DND-41 (cell line): Measurements from ENCODE around the gene DGKE.

ENCODE experiments used
- ATAC-seq: fragments of 200-7000 bp; cut with Tn5 transposase; 3 replicates; pipeline ENCODE4 v1.9.1; 2021; ENCODE audit warnings: low read depth; ENCODE audit not compliant: insufficient read depth
- DNase-seq: peaks from one replicate; pipeline ENCODE4 v3.0.0-alpha.2; 2020
- H2AFZ ChIP-seq: 2 replicates; pipeline ENCODE4 v1.6.0; 2012; ENCODE audit warnings: low read depth, low read length
- H3K27ac ChIP-seq: 2 replicates; pipeline ENCODE4 v1.5.1; 2012; ENCODE audit warnings: low read length, inconsistent platforms
- H3K27me3 ChIP-seq: fragments of 200-600 bp; sonication (generic); 2 replicates; pipeline ENCODE4 v1.6.0; 2012; ENCODE audit warnings: low read length, mild to moderate bottlenecking, inconsistent platforms; ENCODE audit not compliant: insufficient read depth, poor library complexity
- H3K36me3 ChIP-seq: 2 replicates; pipeline ENCODE4 v1.5.1; 2012; ENCODE audit warnings: low read length, inconsistent platforms; ENCODE audit not compliant: insufficient read depth
- H3K4me1 ChIP-seq: 2 replicates; pipeline ENCODE4 v1.5.1; 2012; ENCODE audit warnings: mild to moderate bottlenecking, low read length; ENCODE audit not compliant: insufficient read depth
- H3K4me2 ChIP-seq: 2 replicates; pipeline ENCODE4 v1.6.0; 2012; ENCODE audit warnings: mild to moderate bottlenecking, moderate library complexity, low read length, inconsistent platforms; ENCODE audit not compliant: insufficient read depth
- H3K4me3 ChIP-seq, 2 experiments: fragments of 200-600 bp in 1 of 2; shearing (Covaris generic) in 1 of 2; 2 replicates each; pipeline ENCODE4 v1.5.1; 2012 to 2016; ENCODE audit warnings: inconsistent platforms in 2 of 2, low read length in 2 of 2, mild to moderate bottlenecking in 2 of 2, low read depth in 1 of 2, moderate library complexity in 1 of 2
- H3K79me2 ChIP-seq: 2 replicates; pipeline ENCODE4 v1.6.0; 2012; ENCODE audit warnings: low read length, inconsistent platforms; ENCODE audit not compliant: insufficient read depth
- H3K9ac ChIP-seq: 2 replicates; pipeline ENCODE4 v1.6.0; 2012; ENCODE audit warnings: low read depth, mild to moderate bottlenecking, inconsistent platforms, low read length, moderate library complexity
- H3K9me3 ChIP-seq: 2 replicates; pipeline ENCODE4 v1.5.1; 2012; ENCODE audit warnings: low read length, moderate library complexity, mild to moderate bottlenecking, inconsistent platforms; ENCODE audit not compliant: insufficient read depth, severe bottlenecking
- H4K20me1 ChIP-seq: 2 replicates; pipeline ENCODE4 v1.6.0; 2012; ENCODE audit warnings: low read length; ENCODE audit not compliant: insufficient read depth
- CTCF ChIP-seq: IDR thresholded peaks from 2 replicates; pipeline ENCODE4 v1.5.1; 2012; ENCODE audit warnings: borderline replicate concordance, low read length, moderate library complexity, mild to moderate bottlenecking; ENCODE audit not compliant: poor library complexity, severe bottlenecking; ENCODE audit errors: extremely low read depth
- EZH2 ChIP-seq: IDR thresholded peaks from 3 replicates; pipeline ENCODE4 v1.6.1; 2012; ENCODE audit warnings: borderline replicate concordance, low read depth, mild to moderate bottlenecking, moderate library complexity, low read length, inconsistent platforms; ENCODE audit not compliant: severe bottlenecking

Gene DGKE

DNA sequence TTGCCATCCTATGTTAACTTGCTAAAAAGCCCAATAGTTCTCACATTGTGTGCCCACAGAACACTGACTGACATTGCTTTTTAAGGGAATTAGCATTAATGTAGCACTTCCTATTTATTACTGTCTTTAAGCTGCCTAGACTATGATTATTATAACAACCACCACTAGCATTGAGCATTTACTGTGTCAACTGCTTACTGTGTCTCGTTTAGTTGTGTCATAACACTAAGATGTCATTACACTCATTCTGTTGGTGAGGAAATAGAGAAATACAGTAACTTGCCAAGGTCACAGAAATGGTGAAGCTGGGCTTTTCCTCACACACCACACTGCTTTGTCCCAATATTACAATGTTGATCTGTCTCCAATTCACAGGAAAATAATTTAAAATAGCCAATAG, 49.7 kb downstream of the DGKE start:
- H3K9me3 ChIP-seq: peaks cover 9% of the 10 kb centered on the region
- TF ChIP-seq EZH2: no peak
- TF ChIP-seq CTCF: no peak
- no peaks in the 10 kb centered on the region for H3K27me3 ChIP-seq
- no peaks in the 10 kb centered on the region for H3K4me1 ChIP-seq
- peaks cover 16% of the 10 kb centered on the region; the same call in 1 of the 2 replicates for H3K36me3 ChIP-seq
- DNase-seq (no peak), ATAC-seq (no peak)
- H3K79me2 ChIP-seq: no peaks in the 10 kb centered on the region
- H2AFZ ChIP-seq: no peak overlapping the region
- no peaks in the 10 kb centered on the region for H4K20me1 ChIP-seq
- no peak overlapping the region for H3K4me2 ChIP-seq
- H3K27ac ChIP-seq: no peak overlapping the region
- H3K4me3 ChIP-seq: no peak overlapping the region
- no peak overlapping the region for H3K9ac ChIP-seq

- H3K27me3 ChIP-seq: no peaks in the 10 kb centered on the region
- H3K4me1 ChIP-seq: no peaks in the 10 kb centered on the region
- no peak overlapping the region for H3K4me2 ChIP-seq
- no peak for TF ChIP-seq CTCF
- no peak for TF ChIP-seq EZH2
- H3K4me3 ChIP-seq: no peak overlapping the region
- no peaks in the 10 kb centered on the region for H3K79me2 ChIP-seq
- no peaks in the 10 kb centered on the region for H4K20me1 ChIP-seq
- DNase-seq: no peak
- H3K36me3 ChIP-seq: peaks cover 27% of the 10 kb centered on the region
- no peak for ATAC-seq
- no peak overlapping the region for H2AFZ ChIP-seq
- H3K27ac ChIP-seq: no peak overlapping the region
- H3K9ac ChIP-seq: no peak overlapping the region
- peaks cover 16% of the 10 kb centered on the region for H3K9me3 ChIP-seq
These were observed 50.7 kb downstream of the DGKE start for GRCh38 chr17:56884483-56885311.

DNA sequence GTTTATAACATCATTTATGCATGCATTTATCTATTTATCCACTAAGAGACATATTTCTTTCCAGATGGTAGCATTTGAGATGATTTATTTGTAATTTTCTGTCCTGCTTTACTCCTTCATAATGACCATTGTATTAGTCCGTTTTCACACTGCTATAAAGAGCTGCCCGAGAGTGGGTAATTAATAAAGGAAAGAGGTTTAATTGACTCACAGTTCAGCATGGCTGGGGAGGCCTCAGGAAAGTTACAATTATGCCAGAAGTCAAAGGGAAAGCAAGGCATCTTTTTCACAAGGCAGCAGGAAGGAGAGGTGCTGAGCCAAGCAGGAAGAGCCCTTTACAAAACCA, 51.3 kb downstream of the DGKE start:
- Histone ChIP-seq H3K79me2 (no peaks in the 10 kb centered on the region), H4K20me1 (no peaks in the 10 kb centered on the region), H3K36me3 (peaks cover 33% of the 10 kb centered on the region), H2AFZ (no peak overlapping the region), H3K4me3 (no peak overlapping the region), H3K9ac (no peak overlapping the region), H3K27ac (no peak overlapping the region), H3K4me1 (no peaks in the 10 kb centered on the region), H3K4me2 (no peak overlapping the region), H3K27me3 (no peaks in the 10 kb centered on the region), H3K9me3 (peaks cover 16% of the 10 kb centered on the region)
- TF ChIP-seq EZH2 (no peak), CTCF (no peak)
- ATAC-seq (no peak), DNase-seq (no peak)

DNA sequence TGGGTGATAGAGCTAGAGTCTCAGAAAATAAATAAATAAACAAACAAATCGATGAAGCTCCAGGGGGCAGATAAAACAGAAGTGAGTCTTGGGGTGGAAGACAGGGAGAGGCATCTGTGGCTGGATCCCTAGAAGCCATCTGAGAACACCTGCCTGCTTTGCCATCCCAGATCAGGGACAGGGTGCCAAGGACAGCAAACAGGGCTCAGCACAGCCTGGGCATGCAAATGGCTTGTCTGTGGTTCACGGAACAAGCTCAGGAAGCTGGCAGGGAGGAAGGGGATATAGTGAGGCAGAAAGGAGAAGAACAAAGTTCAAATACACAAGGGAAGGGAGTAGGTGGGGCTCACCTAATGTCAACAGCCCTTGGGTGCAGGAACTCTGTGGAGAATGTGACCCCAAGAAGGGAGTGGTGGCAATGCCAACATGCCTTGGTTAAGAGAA, 52.4 kb downstream of the DGKE start:
- no peaks in the 10 kb centered on the region for H3K4me1 ChIP-seq
- peaks cover 16% of the 10 kb centered on the region for H3K9me3 ChIP-seq
- no peak overlapping the region for H3K4me2 ChIP-seq

More for the DNA sequence above, 52.4 kb downstream of the DGKE start:
- H3K79me2 ChIP-seq: no peaks in the 10 kb centered on the region
- peaks cover 43% of the 10 kb centered on the region for H3K36me3 ChIP-seq
- H4K20me1 ChIP-seq: no peaks in the 10 kb centered on the region
- H2AFZ ChIP-seq: no peak overlapping the region
- TF ChIP-seq EZH2 (no peak), CTCF (no peak)
- no peak for DNase-seq
- no peaks in the 10 kb centered on the region for H3K27me3 ChIP-seq
- H3K27ac ChIP-seq: no peak overlapping the region
- no peak overlapping the region for H3K4me3 ChIP-seq
- ATAC-seq: no peak
- no peak overlapping the region for H3K9ac ChIP-seq
